CD14-positive monocyte (primary cell): ENCODE results near the gene FER1L5. TPM values are rescaled to one million over a fixed set of nuclear protein-coding genes. Genes with fewer than 3 reads are reported as not detected.

Experiments used
- DNase-seq, 3 donors: peaks; one replicate each; pipeline ENCODE4 v3.0.0-alpha.2; 2011 to 2022
- H2AFZ ChIP-seq: 2 replicates; pipeline ENCODE4 v1.6.0; 2012; ENCODE audit warnings: mild to moderate bottlenecking, low read depth, low read length, inconsistent platforms; ENCODE audit not compliant: insufficient read depth, poor library complexity, severe bottlenecking
- H3K27ac ChIP-seq, 2 donors: 1 replicate in 1 of 2; 2 replicates in 1 of 2; pipeline ENCODE4 v1.5.1; 2012 to 2013; ENCODE audit warnings: low read length in 2 of 2, control low read depth in 1 of 2, inconsistent platforms in 1 of 2, low read depth in 1 of 2, mild to moderate bottlenecking in 1 of 2
- H3K27me3 ChIP-seq, 2 donors: one replicate each; pipeline versions ENCODE4 v1.6.0 to v1.6.1; 2011 to 2013; ENCODE audit warnings: low read length in 2 of 2; ENCODE audit not compliant: control insufficient read depth in 2 of 2, insufficient read depth in 2 of 2
- H3K36me3 ChIP-seq, 2 donors: replicated peaks in 1 of 2; 1 replicate in 1 of 2; 2 replicates in 1 of 2; pipeline versions ENCODE4 v1.5.1 to v1.6.1; 2012 to 2013; ENCODE audit warnings: low read length in 2 of 2, control low read depth in 1 of 2, inconsistent platforms in 1 of 2, mild to moderate bottlenecking in 1 of 2; ENCODE audit not compliant: insufficient read depth in 2 of 2, control insufficient read depth in 1 of 2
- H3K4me1 ChIP-seq, 2 donors: 1 replicate in 1 of 2; 2 replicates in 1 of 2; pipeline versions ENCODE4 v1.5.1 to v1.6.1; 2012 to 2013; ENCODE audit warnings: low read length in 2 of 2, control low read depth in 1 of 2, inconsistent platforms in 1 of 2, mild to moderate bottlenecking in 1 of 2, moderate library complexity in 1 of 2; ENCODE audit not compliant: insufficient read depth in 2 of 2, control insufficient read depth in 1 of 2
- H3K4me2 ChIP-seq: replicated peaks from 2 replicates; pipeline ENCODE3; 2012; ENCODE audit warnings: low read length, moderate library complexity, mild to moderate bottlenecking; ENCODE audit not compliant: poor library complexity, severe bottlenecking; ENCODE audit errors: extremely low read depth
- H3K4me3 ChIP-seq, 3 experiments: fragments of 200-600 bp in 1 of 3; sonication (generic) in 1 of 3; replicated peaks in 1 of 3; 1 replicate in 2 of 3; 2 replicates in 1 of 3; pipeline ENCODE4 v1.5.1; 2011 to 2013; ENCODE audit warnings: low read length in 3 of 3, mild to moderate bottlenecking in 3 of 3, control low read depth in 2 of 3, low read depth in 2 of 3, inconsistent platforms in 1 of 3, moderate library complexity in 1 of 3
- H3K79me2 ChIP-seq: 2 replicates; pipeline ENCODE4 v1.6.0; 2012; ENCODE audit warnings: mild to moderate bottlenecking, control low read depth, inconsistent platforms, low read length, moderate library complexity; ENCODE audit not compliant: insufficient read depth
- H3K9ac ChIP-seq: 2 replicates; pipeline ENCODE4 v1.6.0; 2017; ENCODE audit warnings: low read length, mild to moderate bottlenecking; ENCODE audit not compliant: insufficient read depth, poor library complexity, severe bottlenecking
- H3K9me3 ChIP-seq, 2 donors: replicated peaks in 1 of 2; 1 replicate in 1 of 2; 2 replicates in 1 of 2; pipeline versions ENCODE4 v1.5.1 to v1.6.1; 2012 to 2013; ENCODE audit warnings: low read length in 2 of 2, control low read depth in 1 of 2; ENCODE audit not compliant: control insufficient read depth in 1 of 2, insufficient read depth in 1 of 2
- H4K20me1 ChIP-seq: 2 replicates; pipeline ENCODE4 v1.6.0; 2012; ENCODE audit warnings: mild to moderate bottlenecking, low read length, control low read depth, moderate library complexity; ENCODE audit not compliant: insufficient read depth
- H3K27ac Mint-ChIP-seq, 7 donors: one replicate each; pipeline ENCODE4 v1.8.0; 2020; ENCODE audit warnings: mild to moderate bottlenecking in 7 of 7, mixed read lengths in 7 of 7, moderate library complexity in 6 of 7, inconsistent platforms in 2 of 7
- H3K27me3 Mint-ChIP-seq, 3 donors: one replicate each; pipeline ENCODE4 v1.8.0; 2021 to 2022; ENCODE audit warnings: low read depth in 3 of 3, mild to moderate bottlenecking in 3 of 3, mixed read lengths in 3 of 3, moderate library complexity in 3 of 3, inconsistent platforms in 1 of 3
- H3K36me3 Mint-ChIP-seq, 2 donors: one replicate each; pipeline ENCODE4 v1.8.0; 2020; ENCODE audit warnings: mixed read lengths in 2 of 2, inconsistent platforms in 1 of 2, mild to moderate bottlenecking in 1 of 2
- H3K4me1 Mint-ChIP-seq: one replicate; pipeline ENCODE4 v1.8.0; 2020; ENCODE audit warnings: mild to moderate bottlenecking, mixed read lengths
- H3K4me3 Mint-ChIP-seq, 2 donors: one replicate each; pipeline ENCODE4 v1.8.0; 2020; ENCODE audit warnings: mild to moderate bottlenecking in 2 of 2, mixed read lengths in 2 of 2, moderate library complexity in 1 of 2
- H3K9me3 Mint-ChIP-seq, 7 donors: one replicate each; pipeline ENCODE4 v1.8.0; 2020 to 2022; ENCODE audit warnings: mixed read lengths in 7 of 7, mild to moderate bottlenecking in 6 of 7, moderate library complexity in 6 of 7, inconsistent platforms in 2 of 7
- CTCF ChIP-seq: fragments of 200-600 bp; IDR thresholded peaks from one replicate; pipeline ENCODE4 v1.8.0; 2022; ENCODE audit warnings: antibody characterized with exemption, mild to moderate bottlenecking
- WGBS: methylation state at CpG from one replicate; pipeline ENCODE4 v1.1.5; 2013; ENCODE audit warnings: missing lambda C conversion rate; ENCODE audit not compliant: insufficient coverage; 5-methylcytosine and 5-hydroxymethylcytosine counted together
- intact Hi-C, 2 donors: fragments of 100-400 bp; cut with micrococcal nuclease; formaldehyde crosslinking; loops; one replicate each; pipeline versions ENCODE4 v1.15.0 to v1.15.1; 2023
- polyA plus RNA-seq, 3 donors: library from polyadenylated mRNA; depleted of rRNA in 1 of 3; unstranded in 2 of 3; stranded (reverse) in 1 of 3; fragments of 300-500 nt in 2 of 3; fragments of >200 nt in 1 of 3; fragmentation: Illumina TruSeq in 2 of 3; gene quantifications; 1 replicate in 2 of 3; 2 replicates in 1 of 3; pipeline ENCODE4 v1.2.3, GENCODE V29; 2012 to 2021

Gene FER1L5
- polyA plus RNA-seq, 3 donors, result not detected

GRCh38 chr2:96681540-96681939 is 39.0 kb downstream of the FER1L5 start:
- Mint-ChIP-seq H3K27ac (no peak overlapping the region), H3K27me3 (peaks cover 2 to 4% (median 4%) of the 10 kb centered on the region in 3 donors), H3K36me3 (no peaks in the 10 kb centered on the region), H3K4me1 (no peaks in the 10 kb centered on the region), H3K9me3 (peaks cover 0 to 3% (median 0%) of the 10 kb centered on the region in 7 donors), H3K4me3 (no peak overlapping the region)
- H3K4me3 ChIP-seq, result no peak overlapping the region
- H3K27me3 ChIP-seq, result no peaks in the 10 kb centered on the region
- H3K79me2 ChIP-seq, result no peaks in the 10 kb centered on the region
- H3K27ac ChIP-seq, result no peak overlapping the region
- intact Hi-C loops, result no loop called here
- DNase-seq, result no peak
- no peak for TF ChIP-seq CTCF
- no peak overlapping the region for H3K4me2 ChIP-seq
- no peaks in the 10 kb centered on the region for H3K9me3 ChIP-seq
- no peaks in the 10 kb centered on the region for H4K20me1 ChIP-seq
- WGBS, result 96% methylated on average over 3 of the region's 4 CpGs
- H3K36me3 ChIP-seq, result no peaks in the 10 kb centered on the region
- peaks cover 0 to 2% of the 10 kb centered on the region in 2 donors for H3K4me1 ChIP-seq
- H2AFZ ChIP-seq, result no peak overlapping the region
- H3K9ac ChIP-seq, result no peak overlapping the region

GRCh38 chr2:96683307-96683706 is 40.7 kb downstream of the FER1L5 start:
- Mint-ChIP-seq H3K36me3 (no peaks in the 10 kb centered on the region), H3K27me3 (peaks cover 1 to 4% (median 2%) of the 10 kb centered on the region in 3 donors), H3K9me3 (peaks cover 0 to 2% (median 0%) of the 10 kb centered on the region in 7 donors), H3K27ac (no peak overlapping the region), H3K4me3 (no peak overlapping the region), H3K4me1 (no peaks in the 10 kb centered on the region)
- Histone ChIP-seq H3K27me3 (no peaks in the 10 kb centered on the region), H3K4me3 (no peak overlapping the region), H3K9ac (no peak overlapping the region), H4K20me1 (no peaks in the 10 kb centered on the region), H3K27ac (no peak overlapping the region), H2AFZ (no peak overlapping the region), H3K4me2 (no peak overlapping the region), H3K4me1 (no peaks in the 10 kb centered on the region), H3K79me2 (no peaks in the 10 kb centered on the region), H3K9me3 (no peaks in the 10 kb centered on the region), H3K36me3 (no peaks in the 10 kb centered on the region)
- 90% methylated on average over 3 of the region's 5 CpGs for WGBS
- intact Hi-C loops, result no loop called here
- no peak for DNase-seq
- no peak for TF ChIP-seq CTCF
